Measurements from ENCODE around the gene POPDC3. TPM values are rescaled to one million over a fixed set of nuclear protein-coding genes. Genes with fewer than 3 reads are reported as not detected.

The POPDC3 gene
- total and polyA plus RNA-seq, 2 donors: 0.33 to 0.41 TPM

- Histone ChIP-seq H3K9me3 (ENCODE audit: control insufficient read depth in 2 of 2, insufficient read depth in 1 of 2, low read length in 1 of 2) (no peaks in the 10 kb centered on the region), H3K27me3 (ENCODE audit: control insufficient read depth in 2 of 2, insufficient read depth in 1 of 2, low read length in 1 of 2) (no peaks in the 10 kb centered on the region), H3K27ac (ENCODE audit: low read depth in 1 of 2, low read length in 1 of 2) (no peak overlapping the region), H3K4me1 (ENCODE audit: control insufficient read depth in 2 of 2, insufficient read depth in 2 of 2, low read length in 2 of 2) (no peaks in the 10 kb centered on the region), H3K4me3 (ENCODE audit: low read length in 2 of 2) (no peak overlapping the region), H3K36me3 (ENCODE audit: control insufficient read depth in 2 of 2, insufficient read depth in 2 of 2, low read length in 1 of 2) (no peaks in the 10 kb centered on the region)
- no peak for DNase-seq (ENCODE audit: low read depth in 6 of 9, low spot score in 9 of 9)
Observed at GRCh38 chr6:105214668-105215067, 34.9 kb upstream of the POPDC3 start.

- Histone ChIP-seq H3K4me1 (ENCODE audit: control insufficient read depth in 2 of 2, insufficient read depth in 2 of 2, low read length in 2 of 2) (no peaks in the 10 kb centered on the region), H3K4me3 (ENCODE audit: low read length in 2 of 2) (no peak overlapping the region), H3K27ac (ENCODE audit: low read depth in 1 of 2, low read length in 1 of 2) (no peak overlapping the region), H3K27me3 (ENCODE audit: control insufficient read depth in 2 of 2, insufficient read depth in 1 of 2, low read length in 1 of 2) (no peaks in the 10 kb centered on the region), H3K9me3 (ENCODE audit: control insufficient read depth in 2 of 2, insufficient read depth in 1 of 2, low read length in 1 of 2) (no peaks in the 10 kb centered on the region), H3K36me3 (ENCODE audit: control insufficient read depth in 2 of 2, insufficient read depth in 2 of 2, low read length in 1 of 2) (no peaks in the 10 kb centered on the region)
- no peak for DNase-seq (ENCODE audit: low read depth in 6 of 9, low spot score in 9 of 9)
Observed at GRCh38 chr6:105213272-105213671, 33.5 kb upstream of the POPDC3 start.

GRCh38 chr6:105212587-105212986 is 32.8 kb upstream of the POPDC3 start:
- Histone ChIP-seq H3K36me3 (ENCODE audit: control insufficient read depth in 2 of 2, insufficient read depth in 2 of 2, low read length in 1 of 2) (no peaks in the 10 kb centered on the region), H3K27me3 (ENCODE audit: control insufficient read depth in 2 of 2, insufficient read depth in 1 of 2, low read length in 1 of 2) (no peaks in the 10 kb centered on the region), H3K4me3 (ENCODE audit: low read length in 2 of 2) (no peak overlapping the region), H3K27ac (ENCODE audit: low read depth in 1 of 2, low read length in 1 of 2) (no peak overlapping the region), H3K9me3 (ENCODE audit: control insufficient read depth in 2 of 2, insufficient read depth in 1 of 2, low read length in 1 of 2) (no peaks in the 10 kb centered on the region), H3K4me1 (ENCODE audit: control insufficient read depth in 2 of 2, insufficient read depth in 2 of 2, low read length in 2 of 2) (no peaks in the 10 kb centered on the region)
- DNase-seq (ENCODE audit: low read depth in 6 of 9, low spot score in 9 of 9): no peak
- WGBS: 94% methylated on average over 1 of the region's 1 CpG

- Histone ChIP-seq H3K27me3 (ENCODE audit: control insufficient read depth in 2 of 2, insufficient read depth in 1 of 2, low read length in 1 of 2) (no peaks in the 10 kb centered on the region), H3K36me3 (ENCODE audit: control insufficient read depth in 2 of 2, insufficient read depth in 2 of 2, low read length in 1 of 2) (no peaks in the 10 kb centered on the region), H3K9me3 (ENCODE audit: control insufficient read depth in 2 of 2, insufficient read depth in 1 of 2, low read length in 1 of 2) (no peaks in the 10 kb centered on the region), H3K27ac (ENCODE audit: low read depth in 1 of 2, low read length in 1 of 2) (no peak overlapping the region), H3K4me1 (ENCODE audit: control insufficient read depth in 2 of 2, insufficient read depth in 2 of 2, low read length in 2 of 2) (no peaks in the 10 kb centered on the region), H3K4me3 (ENCODE audit: low read length in 2 of 2) (no peak overlapping the region)
- WGBS: 96% methylated on average over 3 of the region's 3 CpGs
- DNase-seq (ENCODE audit: low read depth in 6 of 9, low spot score in 9 of 9): no peak
Observed at GRCh38 chr6:105211831-105212230, 32.0 kb upstream of the POPDC3 start.

- H3K4me3 ChIP-seq (ENCODE audit: low read length in 2 of 2): no peak overlapping the region
- H3K27me3 ChIP-seq (ENCODE audit: control insufficient read depth in 2 of 2, insufficient read depth in 1 of 2, low read length in 1 of 2): no peaks in the 10 kb centered on the region
- no peak for DNase-seq (ENCODE audit: low read depth in 6 of 9, low spot score in 9 of 9)
- no peak overlapping the region for H3K27ac ChIP-seq (ENCODE audit: low read depth in 1 of 2, low read length in 1 of 2)
- no peaks in the 10 kb centered on the region for H3K36me3 ChIP-seq (ENCODE audit: control insufficient read depth in 2 of 2, insufficient read depth in 2 of 2, low read length in 1 of 2)
- H3K9me3 ChIP-seq (ENCODE audit: control insufficient read depth in 2 of 2, insufficient read depth in 1 of 2, low read length in 1 of 2): no peaks in the 10 kb centered on the region
- no peaks in the 10 kb centered on the region for H3K4me1 ChIP-seq (ENCODE audit: control insufficient read depth in 2 of 2, insufficient read depth in 2 of 2, low read length in 2 of 2)
- WGBS: 90% methylated on average over 1 of the region's 1 CpG
Observed at GRCh38 chr6:105210932-105211531, 31.2 kb upstream of the POPDC3 start.

GRCh38 chr6:105209950-105210706 is 30.3 kb upstream of the POPDC3 start:
- DNase-seq (ENCODE audit: low read depth in 6 of 9, low spot score in 9 of 9): no peak

GRCh38 chr6:105207524-105208269 is 27.9 kb upstream of the POPDC3 start:
- Histone ChIP-seq H3K4me1 (ENCODE audit: control insufficient read depth in 2 of 2, insufficient read depth in 2 of 2, low read length in 2 of 2) (no peaks in the 10 kb centered on the region), H3K27me3 (ENCODE audit: control insufficient read depth in 2 of 2, insufficient read depth in 1 of 2, low read length in 1 of 2) (no peaks in the 10 kb centered on the region), H3K36me3 (ENCODE audit: control insufficient read depth in 2 of 2, insufficient read depth in 2 of 2, low read length in 1 of 2) (no peaks in the 10 kb centered on the region), H3K27ac (ENCODE audit: low read depth in 1 of 2, low read length in 1 of 2) (no peak overlapping the region), H3K9me3 (ENCODE audit: control insufficient read depth in 2 of 2, insufficient read depth in 1 of 2, low read length in 1 of 2) (no peaks in the 10 kb centered on the region), H3K4me3 (ENCODE audit: low read length in 2 of 2) (no peak overlapping the region)
- WGBS: 96% methylated on average over 6 of the region's 6 CpGs
- no peak for DNase-seq (ENCODE audit: low read depth in 6 of 9, low spot score in 9 of 9)

More at GRCh38 chr6:105209950-105210706, 30.3 kb upstream of the POPDC3 start:
- 86% methylated on average over 5 of the region's 5 CpGs for WGBS
- Histone ChIP-seq H3K9me3 (ENCODE audit: control insufficient read depth in 2 of 2, insufficient read depth in 1 of 2, low read length in 1 of 2) (no peaks in the 10 kb centered on the region), H3K27me3 (ENCODE audit: control insufficient read depth in 2 of 2, insufficient read depth in 1 of 2, low read length in 1 of 2) (no peaks in the 10 kb centered on the region), H3K4me1 (ENCODE audit: control insufficient read depth in 2 of 2, insufficient read depth in 2 of 2, low read length in 2 of 2) (no peaks in the 10 kb centered on the region), H3K4me3 (ENCODE audit: low read length in 2 of 2) (no peak overlapping the region), H3K36me3 (ENCODE audit: control insufficient read depth in 2 of 2, insufficient read depth in 2 of 2, low read length in 1 of 2) (no peaks in the 10 kb centered on the region), H3K27ac (ENCODE audit: low read depth in 1 of 2, low read length in 1 of 2) (no peak overlapping the region)

GRCh38 chr6:105204768-105205167 is 25.0 kb upstream of the POPDC3 start:
- no peaks in the 10 kb centered on the region for H3K36me3 ChIP-seq (ENCODE audit: control insufficient read depth in 2 of 2, insufficient read depth in 2 of 2, low read length in 1 of 2)
- H3K9me3 ChIP-seq (ENCODE audit: control insufficient read depth in 2 of 2, insufficient read depth in 1 of 2, low read length in 1 of 2): no peaks in the 10 kb centered on the region
- DNase-seq (ENCODE audit: low read depth in 6 of 9, low spot score in 9 of 9): no peak
- no peak overlapping the region for H3K27ac ChIP-seq (ENCODE audit: low read depth in 1 of 2, low read length in 1 of 2)
- WGBS: 95% methylated on average over 4 of the region's 4 CpGs
- no peaks in the 10 kb centered on the region for H3K27me3 ChIP-seq (ENCODE audit: control insufficient read depth in 2 of 2, insufficient read depth in 1 of 2, low read length in 1 of 2)
- no peak overlapping the region for H3K4me3 ChIP-seq (ENCODE audit: low read length in 2 of 2)
- H3K4me1 ChIP-seq (ENCODE audit: control insufficient read depth in 2 of 2, insufficient read depth in 2 of 2, low read length in 2 of 2): no peaks in the 10 kb centered on the region

- WGBS: 87% methylated on average over 1 of the region's 1 CpG
- no peaks in the 10 kb centered on the region for H3K36me3 ChIP-seq (ENCODE audit: control insufficient read depth in 2 of 2, insufficient read depth in 2 of 2, low read length in 1 of 2)
- H3K4me3 ChIP-seq (ENCODE audit: low read length in 2 of 2): no peak overlapping the region
- no peak overlapping the region for H3K27ac ChIP-seq (ENCODE audit: low read depth in 1 of 2, low read length in 1 of 2)
- no peaks in the 10 kb centered on the region for H3K27me3 ChIP-seq (ENCODE audit: control insufficient read depth in 2 of 2, insufficient read depth in 1 of 2, low read length in 1 of 2)
- H3K9me3 ChIP-seq (ENCODE audit: control insufficient read depth in 2 of 2, insufficient read depth in 1 of 2, low read length in 1 of 2): no peaks in the 10 kb centered on the region
- no peaks in the 10 kb centered on the region for H3K4me1 ChIP-seq (ENCODE audit: control insufficient read depth in 2 of 2, insufficient read depth in 2 of 2, low read length in 2 of 2)
- no peak for DNase-seq (ENCODE audit: low read depth in 6 of 9, low spot score in 9 of 9)
Observed at GRCh38 chr6:105204331-105204730, 24.5 kb upstream of the POPDC3 start.
